Heart left ventricle (tissue), 16 donors: ENCODE measurements around the gene ABCB4. TPM values are rescaled to one million over a fixed set of nuclear protein-coding genes. Genes with fewer than 3 reads are reported as not detected.

Source experiments
- ATAC-seq, 4 donors: fragments of 200-7000 bp; cut with Tn5 transposase; one replicate each; pipeline ENCODE4 v1.9.1; 2020 to 2022; ENCODE audit warnings: moderate library complexity in 4 of 4, mild to moderate bottlenecking in 3 of 4, moderate number of reproducible peaks in 1 of 4
- DNase-seq, 5 donors: peaks; one replicate each; pipeline ENCODE4 v3.0.0-alpha.2; 2020
- H3K27ac ChIP-seq, 12 donors: fragments of 200-600 bp; sonication (generic) in 4 of 12; one replicate each; pipeline versions ENCODE4 v1.5.0 to v1.8.0; 2016 to 2022; ENCODE audit warnings: mild to moderate bottlenecking in 2 of 12
- H3K27me3 ChIP-seq, 9 donors: fragments of 200-600 bp; sonication (generic) in 2 of 9; one replicate each; pipeline versions ENCODE4 v1.5.1 to v1.8.0; 2016 to 2022; ENCODE audit warnings: mild to moderate bottlenecking in 3 of 9
- H3K36me3 ChIP-seq, 9 donors: fragments of 200-600 bp; sonication (generic) in 2 of 9; one replicate each; pipeline versions ENCODE4 v1.5.0 to v1.8.0; 2018 to 2022; ENCODE audit warnings: mild to moderate bottlenecking in 2 of 9
- H3K4me1 ChIP-seq, 12 donors: fragments of 200-600 bp; sonication (generic) in 4 of 12; one replicate each; pipeline versions ENCODE4 v1.5.0 to v1.8.0; 2016 to 2022; ENCODE audit warnings: mild to moderate bottlenecking in 3 of 12
- H3K4me3 ChIP-seq, 12 donors: fragments of 200-600 bp; sonication (generic) in 4 of 12; one replicate each; pipeline versions ENCODE4 v1.5.0 to v1.8.0; 2017 to 2022; ENCODE audit warnings: mild to moderate bottlenecking in 9 of 12, moderate library complexity in 4 of 12
- H3K9me3 ChIP-seq, 12 donors: fragments of 200-600 bp; sonication (generic) in 4 of 12; one replicate each; pipeline versions ENCODE4 v1.5.0 to v1.8.0; 2016 to 2022; ENCODE audit warnings: mild to moderate bottlenecking in 1 of 12
- POLR2A ChIP-seq, 2 donors: fragments of 450-650 bp; IDR thresholded peaks; one replicate each; pipeline ENCODE4 v1.6.1; 2017; ENCODE audit warnings: antibody characterized with exemption in 2 of 2, mild to moderate bottlenecking in 2 of 2, moderate library complexity in 2 of 2
- WGBS, 4 donors: extraction: QIAGEN DNeasy Blood & Tissue Kit in 2 of 4; methylation state at CpG; one replicate each; pipeline versions ENCODE4 v1.1.5 to v1.1.7; 2013 to 2018; 5-methylcytosine and 5-hydroxymethylcytosine counted together
- intact Hi-C, 10 donors: fragments of 100-400 bp; cut with DNase I; formaldehyde crosslinking; loops; one replicate each; pipeline versions ENCODE4 v1.11.1 to v1.14.2; 2022
- polyA plus RNA-seq, 2 donors: library from polyadenylated mRNA; stranded (reverse); fragments of 200-250 nt; gene quantifications; one replicate each; pipeline ENCODE4 v1.2.3, GENCODE V29; 2013
- total RNA-seq, 9 donors: library from RNA; depleted of rRNA in 2 of 9; stranded (reverse); fragments of >200 nt in 2 of 9; fragmentation: NEBNext Ultra II Directional in 3 of 9; extraction: Animal tissue kit (Norgen Biotek cat#: 25700) in 3 of 9; gene quantifications; one replicate each; pipeline versions ENCODE4 v1.1.0 to v1.2.4, GENCODE V29; 2016 to 2023
- TF ChIP-seq, protein P1 (sequence below), 12 donors: fragments of 200-600 bp; sonication (generic) in 4 of 12; IDR thresholded peaks; one replicate each; pipeline versions ENCODE4 v1.5.0 to v1.8.0; 2018 to 2022; ENCODE audit warnings: antibody characterized with exemption in 12 of 12, mild to moderate bottlenecking in 5 of 12
- donor health status: ischemic (EF 13 %, LVEDD 7.1; RV severe dilation, severe dysfunction).
- donor health status: healthy with polysubstance abuse.
- donor health status: DM: no; HTN: yes; CAD: no.
- donor health status: DM: no; HTN: no; CAD: no.
- donor health status: ischemic (EF 25% LVEDD 6.9; RV normal size, moderate dysfunction).
- donor health status: ischemic (EF 25% LVEDD 5.7; RV mildly dilated, moderate dysfunction).
- donor health status: healthy.
- donor health status: DM: yes; HTN: yes; CAD: no.
- donor health status: ischemic (EF 35%, LVEDD 5.7; RV mildly dilated, moderate dysfunction).
- donor health status: nonischemic (EF 11% LVEDD 7.7; RV severe dilation, severe dysfunction).
- donor health status: DM: yes; HTN: yes; CAD: no.
- donor health status: PGD.
- donor health status: ischemic (EF 29% LVEDD 5.4; RV normal size, mild dysfunction).
- donor health status: nonischemic (EF 23%, LVEDD 6.1; RV moderate dilation, normal function).

Gene ABCB4
- total and polyA plus RNA-seq, 11 donors: 0.87 to 9.6 (median 6.8) TPM

DNA sequence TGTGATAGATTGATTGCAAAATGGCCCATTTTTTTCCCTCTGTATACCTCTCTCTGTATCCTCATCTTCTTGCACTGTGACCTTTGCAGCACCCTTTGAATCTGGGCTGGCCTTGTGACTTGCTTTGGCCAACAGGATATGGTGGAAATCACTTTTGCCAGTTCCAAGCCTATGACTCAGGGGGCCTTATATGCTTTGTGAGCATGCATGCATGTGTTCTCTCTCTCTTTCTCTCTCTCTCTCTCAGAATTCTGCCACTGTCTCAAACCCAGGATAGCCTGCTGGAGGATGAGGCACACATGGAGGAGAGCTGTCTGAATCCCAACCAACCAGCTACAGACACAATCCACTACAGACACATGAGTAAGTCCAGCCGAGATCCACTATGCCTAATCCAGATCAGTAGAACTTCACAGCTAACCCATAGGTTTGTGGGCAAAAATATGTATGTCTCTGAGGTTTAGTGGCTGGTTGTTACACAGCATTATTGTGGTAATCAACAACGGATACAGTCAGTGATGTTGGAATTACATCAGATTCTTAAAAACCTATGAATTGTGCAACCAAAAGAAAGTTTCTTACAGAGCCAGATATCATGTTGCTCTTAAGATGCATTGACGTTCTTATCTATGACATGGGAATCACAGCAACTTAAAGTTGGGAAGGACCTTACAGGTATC lies 41.8 kb upstream of the ABCB4 start:
- WGBS, 4 donors: 63 to 76% (median 65%) methylated on average over 3 of the region's 3 CpGs
- no peaks in the 10 kb centered on the region for H3K36me3 ChIP-seq
- H3K27me3 ChIP-seq: no peaks in the 10 kb centered on the region
- intact Hi-C loops: no loop called here
- peaks cover 0 to 10% (median 0%) of the 10 kb centered on the region in 12 donors for H3K4me1 ChIP-seq
- no peak for DNase-seq
- H3K27ac ChIP-seq: no peak overlapping the region
- ATAC-seq: no peak
- TF ChIP-seq, protein P1, sequence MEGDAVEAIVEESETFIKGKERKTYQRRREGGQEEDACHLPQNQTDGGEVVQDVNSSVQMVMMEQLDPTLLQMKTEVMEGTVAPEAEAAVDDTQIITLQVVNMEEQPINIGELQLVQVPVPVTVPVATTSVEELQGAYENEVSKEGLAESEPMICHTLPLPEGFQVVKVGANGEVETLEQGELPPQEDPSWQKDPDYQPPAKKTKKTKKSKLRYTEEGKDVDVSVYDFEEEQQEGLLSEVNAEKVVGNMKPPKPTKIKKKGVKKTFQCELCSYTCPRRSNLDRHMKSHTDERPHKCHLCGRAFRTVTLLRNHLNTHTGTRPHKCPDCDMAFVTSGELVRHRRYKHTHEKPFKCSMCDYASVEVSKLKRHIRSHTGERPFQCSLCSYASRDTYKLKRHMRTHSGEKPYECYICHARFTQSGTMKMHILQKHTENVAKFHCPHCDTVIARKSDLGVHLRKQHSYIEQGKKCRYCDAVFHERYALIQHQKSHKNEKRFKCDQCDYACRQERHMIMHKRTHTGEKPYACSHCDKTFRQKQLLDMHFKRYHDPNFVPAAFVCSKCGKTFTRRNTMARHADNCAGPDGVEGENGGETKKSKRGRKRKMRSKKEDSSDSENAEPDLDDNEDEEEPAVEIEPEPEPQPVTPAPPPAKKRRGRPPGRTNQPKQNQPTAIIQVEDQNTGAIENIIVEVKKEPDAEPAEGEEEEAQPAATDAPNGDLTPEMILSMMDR (IDR thresholded peaks at IDR 0.05): no peak
- TF ChIP-seq POLR2A (IDR thresholded peaks at IDR 0.05): no peak
- no peaks in the 10 kb centered on the region for H3K9me3 ChIP-seq
- no peak overlapping the region for H3K4me3 ChIP-seq

- 78 to 81% (median 79%) methylated on average over 5 of the region's 5 CpGs for WGBS, 4 donors
- TF ChIP-seq, protein P1 (IDR thresholded peaks at IDR 0.05): no peak
- no peak for TF ChIP-seq POLR2A (IDR thresholded peaks at IDR 0.05)
- ATAC-seq (no peak), DNase-seq (no peak)
- Histone ChIP-seq H3K27me3 (no peaks in the 10 kb centered on the region), H3K9me3 (no peaks in the 10 kb centered on the region), H3K4me3 (no peak overlapping the region), H3K27ac (no peak overlapping the region), H3K36me3 (peaks cover 0 to 6% (median 0%) of the 10 kb centered on the region in 9 donors), H3K4me1 (peaks cover 0 to 10% (median 0%) of the 10 kb centered on the region in 12 donors)
- intact Hi-C loops: loop anchor here in 1 of 10 donors (5.0 kb wide), 1 partner anchor 202 kb away; no protein-coding TSS in a partner anchor
These were observed 38.4 kb upstream of the ABCB4 start for GRCh38 chr7:87513735-87514335.

GRCh38 chr7:87512906-87513305 lies 37.4 kb upstream of the ABCB4 start:
- no peak for DNase-seq
- WGBS, 4 donors: 66 to 82% (median 78%) methylated on average over 4 of the region's 4 CpGs
- Histone ChIP-seq H3K27me3 (no peaks in the 10 kb centered on the region), H3K27ac (no peak overlapping the region), H3K4me1 (peaks cover 0 to 7% (median 0%) of the 10 kb centered on the region in 12 donors), H3K9me3 (no peaks in the 10 kb centered on the region), H3K4me3 (no peak overlapping the region), H3K36me3 (peaks cover 0 to 6% (median 0%) of the 10 kb centered on the region in 9 donors)
- no peak for ATAC-seq
- TF ChIP-seq POLR2A (IDR thresholded peaks at IDR 0.05): no peak
- TF ChIP-seq, protein P1 (IDR thresholded peaks at IDR 0.05): no peak
- intact Hi-C loops: loop anchor here in 1 of 10 donors (5.0 kb wide), 1 partner anchor 201 kb away; no protein-coding TSS in a partner anchor

- H3K9me3 ChIP-seq: no peaks in the 10 kb centered on the region
- no peak overlapping the region for H3K4me3 ChIP-seq
- peaks cover 0 to 6% (median 0%) of the 10 kb centered on the region in 9 donors for H3K36me3 ChIP-seq
- DNase-seq (no peak), ATAC-seq (no peak)
- intact Hi-C loops: loop anchor here in 1 of 10 donors (5.0 kb wide), 1 partner anchor 199 kb away; no protein-coding TSS in a partner anchor
- no peaks in the 10 kb centered on the region for H3K27me3 ChIP-seq
- TF ChIP-seq, protein P1 (IDR thresholded peaks at IDR 0.05): no peak
- no peak for TF ChIP-seq POLR2A (IDR thresholded peaks at IDR 0.05)
- WGBS, 4 donors: 33 to 44% (median 40%) methylated on average over 1 of the region's 1 CpG
- H3K4me1 ChIP-seq: peaks cover 0 to 3% (median 0%) of the 10 kb centered on the region in 12 donors
- H3K27ac ChIP-seq: no peak overlapping the region
These were observed 36.0 kb upstream of the ABCB4 start for GRCh38 chr7:87511510-87511909.
